HFF-Myc (cell line): Measurements from ENCODE around the gene GLYATL1.

Experiments
- DNase-seq: peaks from one replicate; pipeline ENCODE4 v3.0.0-alpha.2; 2011; ENCODE audit warnings: low read depth; ENCODE audit errors: extremely low read depth
- H3K4me3 ChIP-seq: replicated peaks from 2 replicates; pipeline ENCODE4 v1.5.1; 2011; ENCODE audit warnings: low read depth, mild to moderate bottlenecking, control low read depth, low read length
- TF ChIP-seq, protein P1 (sequence below): IDR thresholded peaks from 2 replicates; pipeline ENCODE4 v1.5.1; 2012; ENCODE audit warnings: mild to moderate bottlenecking, low read depth, low read length, control low read depth; ENCODE audit errors: missing control alignments

GLYATL1 gene

DNA sequence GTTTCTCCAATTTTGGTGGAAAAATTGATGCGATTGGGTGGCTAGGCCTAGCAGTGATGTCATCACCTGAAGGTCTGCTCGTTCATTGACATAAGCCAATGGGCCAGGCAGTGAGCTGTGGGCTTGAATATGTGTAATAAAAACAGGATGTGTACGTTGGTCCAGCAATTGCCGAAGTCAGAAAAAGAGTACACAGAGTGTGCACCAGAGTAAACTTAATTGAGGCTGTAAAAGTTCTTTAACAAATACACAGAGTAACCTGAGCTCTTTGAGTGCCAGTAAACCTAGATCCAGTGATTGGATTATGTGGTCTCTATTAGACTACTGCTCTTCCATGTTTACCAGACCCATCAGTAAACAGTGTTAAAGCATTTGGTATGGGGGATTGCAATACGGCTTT lies 13.0 kb upstream of the GLYATL1 start:
- DNase-seq: no peak
- H3K4me3 ChIP-seq: no peak overlapping the region
- TF ChIP-seq, protein P1, sequence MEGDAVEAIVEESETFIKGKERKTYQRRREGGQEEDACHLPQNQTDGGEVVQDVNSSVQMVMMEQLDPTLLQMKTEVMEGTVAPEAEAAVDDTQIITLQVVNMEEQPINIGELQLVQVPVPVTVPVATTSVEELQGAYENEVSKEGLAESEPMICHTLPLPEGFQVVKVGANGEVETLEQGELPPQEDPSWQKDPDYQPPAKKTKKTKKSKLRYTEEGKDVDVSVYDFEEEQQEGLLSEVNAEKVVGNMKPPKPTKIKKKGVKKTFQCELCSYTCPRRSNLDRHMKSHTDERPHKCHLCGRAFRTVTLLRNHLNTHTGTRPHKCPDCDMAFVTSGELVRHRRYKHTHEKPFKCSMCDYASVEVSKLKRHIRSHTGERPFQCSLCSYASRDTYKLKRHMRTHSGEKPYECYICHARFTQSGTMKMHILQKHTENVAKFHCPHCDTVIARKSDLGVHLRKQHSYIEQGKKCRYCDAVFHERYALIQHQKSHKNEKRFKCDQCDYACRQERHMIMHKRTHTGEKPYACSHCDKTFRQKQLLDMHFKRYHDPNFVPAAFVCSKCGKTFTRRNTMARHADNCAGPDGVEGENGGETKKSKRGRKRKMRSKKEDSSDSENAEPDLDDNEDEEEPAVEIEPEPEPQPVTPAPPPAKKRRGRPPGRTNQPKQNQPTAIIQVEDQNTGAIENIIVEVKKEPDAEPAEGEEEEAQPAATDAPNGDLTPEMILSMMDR: no peak

DNA sequence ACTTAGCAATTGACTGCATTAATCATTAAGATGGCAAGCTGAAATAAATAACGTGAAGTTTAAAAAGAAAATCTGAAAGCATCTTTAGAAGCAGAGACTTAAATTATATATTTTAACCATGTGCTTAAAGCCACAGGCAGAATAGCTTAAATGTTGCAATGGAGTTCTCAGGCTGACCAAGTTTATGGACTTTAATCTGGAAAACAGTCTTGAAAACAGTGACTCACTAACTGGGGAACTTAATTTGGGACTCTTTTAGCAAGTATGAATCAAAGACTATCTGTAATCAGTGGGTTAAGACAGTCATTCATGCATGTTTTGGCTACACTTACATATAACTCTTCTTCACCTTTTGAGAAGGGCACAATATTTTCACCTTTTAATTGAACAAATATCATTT lies 12.6 kb upstream of the GLYATL1 start:
- no peak for DNase-seq
- TF ChIP-seq, protein P1: no peak
- no peak overlapping the region for H3K4me3 ChIP-seq

DNA sequence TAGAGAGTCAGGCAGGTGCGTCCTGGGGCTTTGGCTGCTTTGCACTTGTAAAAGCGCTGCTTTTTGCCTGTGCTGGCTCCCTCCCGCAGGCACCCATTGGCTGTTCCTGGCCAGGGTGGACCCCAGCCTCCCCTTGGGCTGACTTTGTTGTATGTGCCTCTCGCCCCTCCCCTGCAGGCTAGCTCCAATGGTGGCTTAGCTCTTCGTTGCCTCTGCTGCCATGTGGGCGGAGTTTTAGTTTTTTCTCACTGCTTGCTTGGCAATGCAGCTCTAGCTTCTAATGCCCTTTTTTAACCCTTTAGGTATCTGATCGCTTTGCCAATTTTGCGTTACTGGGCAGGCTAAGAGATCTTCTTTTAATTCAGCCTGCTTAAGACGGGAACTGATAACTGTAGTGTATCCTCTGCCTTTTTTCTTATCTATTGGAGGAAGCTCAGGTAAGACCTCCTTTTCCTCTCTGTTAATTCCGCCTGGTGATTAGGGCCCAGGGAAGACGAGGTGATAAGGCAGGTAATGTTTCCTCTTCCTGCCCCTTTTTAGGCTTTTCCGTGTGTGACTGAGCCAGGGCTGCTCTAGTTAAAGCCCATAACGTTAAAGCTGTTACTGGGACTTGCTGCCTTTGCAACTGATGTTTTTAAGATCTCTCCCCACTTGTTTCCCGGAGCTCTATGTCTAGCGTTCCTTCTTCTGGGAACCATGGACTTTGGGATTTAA lies 11.7 kb upstream of the GLYATL1 start:
- no peak overlapping the region for H3K4me3 ChIP-seq
- TF ChIP-seq, protein P1: no peak
- DNase-seq: no peak

DNA sequence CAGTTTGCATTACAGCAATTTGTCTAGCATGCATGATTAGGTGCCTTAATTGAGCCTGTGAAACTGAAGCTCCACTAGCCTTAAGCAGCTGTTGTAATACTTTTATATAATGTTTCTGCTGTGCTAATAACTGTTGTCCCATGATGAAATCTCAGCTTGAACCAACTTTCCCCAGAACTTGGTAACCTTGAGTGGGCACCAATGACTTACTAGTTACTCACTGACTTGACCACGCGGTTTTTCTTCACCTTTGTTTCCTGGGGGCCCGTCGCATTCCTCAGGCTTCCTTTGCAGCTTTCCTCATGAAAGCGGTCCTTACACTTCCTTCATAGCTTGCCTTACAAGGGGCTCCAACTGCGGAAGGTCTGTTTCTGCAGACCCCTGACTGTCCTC lies 11.2 kb upstream of the GLYATL1 start:
- TF ChIP-seq, protein P1: no peak
- no peak overlapping the region for H3K4me3 ChIP-seq
- DNase-seq: no peak

DNA sequence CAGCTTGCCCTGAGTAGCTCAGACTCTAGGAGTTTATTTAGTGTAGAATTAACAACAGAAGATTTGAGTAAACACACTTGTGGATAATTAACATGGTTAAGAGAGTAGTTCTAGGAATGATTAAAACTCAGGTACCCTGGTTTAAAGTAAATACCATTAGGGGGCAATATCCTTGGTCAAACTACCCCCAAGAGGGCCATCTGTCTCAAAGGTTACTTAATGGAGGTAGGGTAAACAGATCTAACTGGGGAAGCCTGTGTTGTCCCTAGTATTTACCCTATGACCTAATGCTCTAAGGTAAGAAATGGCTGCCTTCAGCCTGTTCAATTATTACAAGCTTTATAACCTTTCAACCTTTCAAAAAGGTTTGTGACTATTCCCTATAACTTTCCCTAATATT lies 10.6 kb upstream of the GLYATL1 start:
- no peak for DNase-seq
- TF ChIP-seq, protein P1: no peak
- H3K4me3 ChIP-seq: no peak overlapping the region

DNA sequence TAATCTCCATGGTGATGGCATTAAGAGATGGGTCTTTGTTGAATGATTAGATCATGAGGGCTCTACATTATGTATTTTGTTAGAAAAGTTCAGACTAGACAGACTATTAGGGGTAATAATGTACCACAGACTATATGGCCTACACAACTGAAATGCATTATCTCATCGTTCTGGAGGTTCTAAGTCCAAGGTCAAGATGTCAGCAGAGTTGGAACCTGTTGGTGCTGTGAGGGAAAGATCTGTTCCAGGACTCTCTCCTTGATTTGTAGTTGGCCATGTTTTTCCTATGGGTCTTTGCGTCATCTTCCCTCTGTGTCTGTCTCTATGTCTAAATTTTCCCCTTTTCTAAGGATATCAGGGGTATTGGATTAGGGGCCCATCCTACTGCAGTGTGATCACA lies 8.4 kb upstream of the GLYATL1 start:
- TF ChIP-seq, protein P1: no peak
- no peak overlapping the region for H3K4me3 ChIP-seq
- DNase-seq: no peak

DNA sequence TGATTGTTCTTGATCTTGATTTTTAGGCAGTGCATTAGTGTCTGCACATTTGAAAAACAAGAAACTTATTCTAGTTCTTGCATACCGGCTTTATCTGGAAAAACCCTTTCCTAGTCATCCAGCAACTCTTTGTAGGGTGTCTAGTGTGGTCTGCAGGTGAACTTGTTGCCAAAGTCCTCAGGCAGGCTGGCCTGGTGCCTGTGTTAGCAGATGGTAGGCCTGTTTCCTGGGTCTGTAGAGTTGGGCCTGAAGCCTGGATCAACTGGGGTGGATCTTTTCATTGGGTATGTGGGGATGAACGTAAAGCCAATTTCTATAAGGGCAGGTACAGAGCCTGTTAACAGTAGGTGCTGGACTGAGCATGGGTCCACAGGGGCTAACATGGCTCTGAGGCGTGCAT lies 5.6 kb upstream of the GLYATL1 start:
- TF ChIP-seq, protein P1: no peak
- no peak overlapping the region for H3K4me3 ChIP-seq
- DNase-seq: no peak
